Parathyroid adenoma (tissue), 2 donors: ENCODE results near the gene CDYL2.

Experiments used
- H2AFZ ChIP-seq: fragments of 300-600 bp; sonication (generic); one replicate; pipeline ENCODE4 v1.7.0; 2017; ENCODE audit warnings: antibody characterized with exemption, mild to moderate bottlenecking
- H3K27ac ChIP-seq: fragments of 300-600 bp; sonication (generic); one replicate; pipeline ENCODE4 v1.7.0; 2017
- H3K27me3 ChIP-seq: fragments of 300-600 bp; sonication (generic); one replicate; pipeline ENCODE4 v1.7.0; 2017; ENCODE audit warnings: low read length; ENCODE audit not compliant: control insufficient read depth, insufficient read depth
- H3K36me3 ChIP-seq: fragments of 300-600 bp; sonication (generic); one replicate; pipeline ENCODE4 v1.7.0; 2017; ENCODE audit warnings: low read length; ENCODE audit not compliant: control insufficient read depth, insufficient read depth
- H3K4me1 ChIP-seq: fragments of 300-600 bp; sonication (generic); one replicate; pipeline ENCODE4 v1.7.0; 2017; ENCODE audit warnings: control low read depth
- H3K4me2 ChIP-seq: fragments of 300-600 bp; sonication (generic); one replicate; pipeline ENCODE4 v1.7.0; 2017; ENCODE audit warnings: low read length
- H3K4me3 ChIP-seq: fragments of 300-600 bp; sonication (generic); one replicate; pipeline ENCODE4 v1.7.0; 2017; ENCODE audit warnings: low read depth, low read length
- H3K79me2 ChIP-seq: fragments of 300-600 bp; sonication (generic); one replicate; pipeline ENCODE4 v1.7.0; 2017; ENCODE audit warnings: control low read depth
- H3K9ac ChIP-seq: fragments of 300-600 bp; sonication (generic); one replicate; pipeline ENCODE4 v1.7.0; 2017; ENCODE audit warnings: mild to moderate bottlenecking
- H3K9me3 ChIP-seq: fragments of 300-600 bp; sonication (generic); one replicate; pipeline ENCODE4 v1.7.0; 2017; ENCODE audit warnings: low read length; ENCODE audit not compliant: control insufficient read depth
- CTCF ChIP-seq: fragments of 300-600 bp; sonication (generic); IDR thresholded peaks from one replicate; pipeline ENCODE4 v1.7.0; 2017; ENCODE audit warnings: antibody characterized with exemption, mild to moderate bottlenecking
- donor health status: primary hyperparathyroidism.

Gene CDYL2

GRCh38 chr16:80804056-80804525 is 307 bp downstream of the CDYL2 start:
- H3K4me2 ChIP-seq: peak overlapping the region; percentile 53
- H2AFZ ChIP-seq: peak overlapping the region; percentile 88
- H3K4me3 ChIP-seq: peak overlapping the region; percentile 62
- no peak for TF ChIP-seq CTCF
- no peaks in the 10 kb centered on the region for H3K27me3 ChIP-seq
- no peaks in the 10 kb centered on the region for H3K79me2 ChIP-seq
- H3K9me3 ChIP-seq: no peaks in the 10 kb centered on the region
- no peak overlapping the region for H3K27ac ChIP-seq
- H3K4me1 ChIP-seq: no peaks in the 10 kb centered on the region
- no peaks in the 10 kb centered on the region for H3K36me3 ChIP-seq
- no peak overlapping the region for H3K9ac ChIP-seq

GRCh38 chr16:80803339-80804055 is 901 bp downstream of the CDYL2 start:
- Histone ChIP-seq H3K9ac (no peak overlapping the region), H3K36me3 (no peaks in the 10 kb centered on the region), H3K4me3 (no peak overlapping the region), H3K9me3 (no peaks in the 10 kb centered on the region), H3K27ac (no peak overlapping the region), H3K4me1 (no peaks in the 10 kb centered on the region), H3K79me2 (no peaks in the 10 kb centered on the region), H2AFZ (peak overlapping the region; percentile 75), H3K27me3 (no peaks in the 10 kb centered on the region), H3K4me2 (no peak overlapping the region)
- TF ChIP-seq CTCF: no peak

GRCh38 chr16:80802902-80803301 is 1.5 kb downstream of the CDYL2 start:
- no peaks in the 10 kb centered on the region for H3K36me3 ChIP-seq
- no peak overlapping the region for H3K27ac ChIP-seq
- H3K9me3 ChIP-seq: no peaks in the 10 kb centered on the region
- H3K79me2 ChIP-seq: no peaks in the 10 kb centered on the region
- H3K4me1 ChIP-seq: no peaks in the 10 kb centered on the region
- H3K4me2 ChIP-seq: no peak overlapping the region
- H2AFZ ChIP-seq: peak overlapping the region; percentile 52
- H3K4me3 ChIP-seq: no peak overlapping the region
- H3K27me3 ChIP-seq: no peaks in the 10 kb centered on the region
- no peak overlapping the region for H3K9ac ChIP-seq
- no peak for TF ChIP-seq CTCF

GRCh38 chr16:80802138-80802537 is 2.3 kb downstream of the CDYL2 start:
- Histone ChIP-seq H3K36me3 (no peaks in the 10 kb centered on the region), H3K79me2 (no peaks in the 10 kb centered on the region)

More at GRCh38 chr16:80802138-80802537, 2.3 kb downstream of the CDYL2 start:
- H3K4me2 ChIP-seq: no peak overlapping the region
- no peak overlapping the region for H2AFZ ChIP-seq
- H3K4me1 ChIP-seq: no peaks in the 10 kb centered on the region
- no peak overlapping the region for H3K9ac ChIP-seq
- no peaks in the 10 kb centered on the region for H3K27me3 ChIP-seq
- no peaks in the 10 kb centered on the region for H3K9me3 ChIP-seq
- no peak for TF ChIP-seq CTCF
- H3K4me3 ChIP-seq: no peak overlapping the region
- no peak overlapping the region for H3K27ac ChIP-seq
